GM11168 (cell line): ENCODE results near the gene EDEM1.
"Not testable (repeated sequence)": the region's sequence is repeated elsewhere in the genome, so short reads cannot be mapped to it uniquely, and the experiment has no call there.

Source experiments
- in situ Hi-C: fragments of 300-500 bp; cut with MboI; formaldehyde crosslinking; loops from one replicate; pipeline ENCODE4 v1.12.0; 2022; ENCODE audit warnings: low sequenced_read_pairs; ENCODE audit not compliant: unreplicated experiment

The EDEM1 gene

GRCh38 chr3:5170975-5171374 lies 16.5 kb upstream of the EDEM1 start:
- in situ Hi-C loops, result no loop called here

- in situ Hi-C loops, result no loop called here
Observed at GRCh38 chr3:5172018-5172417, 15.5 kb upstream of the EDEM1 start.

- in situ Hi-C loops, result not testable (repeated sequence)
Observed at GRCh38 chr3:5179036-5179435, 8.5 kb upstream of the EDEM1 start.

GRCh38 chr3:5181469-5182141 lies 5.9 kb upstream of the EDEM1 start:
- in situ Hi-C loops, result no loop called here

GRCh38 chr3:5183714-5184113 lies 3.8 kb upstream of the EDEM1 start:
- in situ Hi-C loops, result not testable (repeated sequence)

GRCh38 chr3:5184499-5184898 lies 3.0 kb upstream of the EDEM1 start:
- in situ Hi-C loops, result no loop called here

- in situ Hi-C loops, result no loop called here
Observed at GRCh38 chr3:5185093-5185673, 2.3 kb upstream of the EDEM1 start.

GRCh38 chr3:5186089-5186857 lies 1.2 kb upstream of the EDEM1 start:
- in situ Hi-C loops, result no loop called here

GRCh38 chr3:5186858-5187155 lies 700 bp upstream of the EDEM1 start:
- in situ Hi-C loops, result no loop called here

- in situ Hi-C loops, result no loop called here
Observed at GRCh38 chr3:5187920-5188418, 462 bp downstream of the EDEM1 start.

- in situ Hi-C loops, result no loop called here
Observed at GRCh38 chr3:5188419-5189221, 1.1 kb downstream of the EDEM1 start.

GRCh38 chr3:5190147-5190791 lies 2.8 kb downstream of the EDEM1 start:
- in situ Hi-C loops, result no loop called here

GRCh38 chr3:5191555-5192304 lies 4.2 kb downstream of the EDEM1 start:
- in situ Hi-C loops, result no loop called here

- in situ Hi-C loops, result no loop called here
Observed at GRCh38 chr3:5192571-5193365, 5.3 kb downstream of the EDEM1 start.

- in situ Hi-C loops, result no loop called here
Observed at GRCh38 chr3:5194341-5194740, 6.8 kb downstream of the EDEM1 start.

- in situ Hi-C loops, result no loop called here
Observed at GRCh38 chr3:5194801-5195509, 7.4 kb downstream of the EDEM1 start.

GRCh38 chr3:5195605-5196004 lies 8.1 kb downstream of the EDEM1 start:
- in situ Hi-C loops, result no loop called here

- in situ Hi-C loops, result no loop called here
Observed at GRCh38 chr3:5197022-5197421, 9.5 kb downstream of the EDEM1 start.
